GM18511 (cell line): ENCODE data around the gene ASPM.
"Not testable (repeated sequence)": the region's sequence is repeated elsewhere in the genome, so short reads cannot be mapped to it uniquely, and the experiment has no call there.

Experiments used
- ATAC-seq: cut with Tn5 transposase; IDR thresholded peaks from one replicate; pipeline ENCODE4 v1.9.1; 2021; ENCODE audit warnings: mild to moderate bottlenecking, moderate library complexity; ENCODE audit not compliant: unreplicated experiment

ASPM gene

GRCh38 chr1:197092491-197093023 lies 53.9 kb downstream of the ASPM start:
- no peak for ATAC-seq

DNA sequence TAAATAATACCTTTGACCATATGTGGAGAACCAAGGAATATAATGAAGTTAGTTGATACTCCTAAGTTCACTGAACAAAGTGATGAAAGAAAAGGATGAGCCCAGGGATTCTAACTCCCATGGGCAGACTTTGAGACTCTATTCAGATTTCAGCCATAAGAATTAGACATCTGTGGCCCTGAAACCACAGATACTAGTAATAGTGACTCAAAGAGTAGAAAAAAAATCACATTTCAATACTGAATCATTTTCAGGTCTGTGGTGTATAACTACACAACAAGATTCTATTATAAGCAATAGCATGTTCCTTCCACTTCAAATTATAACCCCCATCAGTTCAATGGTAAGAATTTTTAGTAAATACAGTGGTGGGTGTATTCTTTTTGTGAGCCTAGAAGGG lies 63.0 kb downstream of the ASPM start:
- no peak for ATAC-seq

DNA sequence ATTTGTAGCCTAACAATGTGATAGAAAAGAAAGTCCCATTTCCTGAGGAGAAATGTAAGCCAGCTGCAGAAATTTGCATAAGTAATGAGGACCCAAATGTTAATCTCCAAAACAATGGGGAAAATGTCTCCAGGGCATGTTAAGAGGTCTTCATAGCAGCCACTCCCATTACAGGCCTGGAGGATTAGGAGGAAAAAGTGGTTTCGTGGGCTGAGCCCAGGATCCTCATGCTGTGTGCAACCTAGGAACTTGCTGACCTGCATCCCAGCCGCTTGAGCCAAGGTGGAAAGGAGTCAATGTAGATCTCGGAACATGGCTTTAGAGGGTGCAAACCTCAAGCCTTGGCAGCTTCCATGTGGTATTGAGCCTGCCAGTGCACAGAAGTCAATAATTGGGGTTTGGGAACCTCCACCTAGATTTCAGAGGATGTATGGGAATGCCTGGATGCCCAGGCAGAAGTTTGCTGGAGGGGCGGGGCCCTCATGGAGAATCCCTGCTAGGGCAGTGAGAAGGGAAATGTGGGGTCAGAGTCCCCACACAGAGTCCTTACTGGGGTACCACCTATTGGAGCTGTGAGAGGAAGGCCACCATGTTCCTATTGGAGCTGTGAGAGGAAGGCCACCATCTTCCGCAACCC lies 65.2 kb downstream of the ASPM start:
- ATAC-seq, result no peak

- ATAC-seq, result no peak
Measured at GRCh38 chr1:197080323-197080722, 66.1 kb downstream of the ASPM start.

DNA sequence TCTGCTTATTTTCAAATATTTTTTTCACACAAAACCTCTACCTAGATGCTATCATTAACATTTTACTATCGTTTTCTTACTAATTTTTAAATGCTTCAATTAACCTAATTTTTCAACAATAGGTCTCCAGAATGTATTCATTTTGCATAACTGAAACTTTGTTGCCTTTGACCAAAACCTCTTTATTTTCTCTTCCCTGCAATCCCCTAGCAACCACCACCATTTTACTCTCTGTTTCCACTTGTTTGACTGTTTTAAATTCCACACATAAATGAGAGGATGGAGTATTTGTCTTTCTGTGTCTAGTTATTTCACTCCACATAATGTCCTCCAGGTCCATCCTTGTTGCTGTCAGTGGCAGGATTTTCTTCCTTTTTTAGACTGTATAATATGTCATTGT lies 69.9 kb downstream of the ASPM start:
- no peak for ATAC-seq

GRCh38 chr1:197073978-197074377 lies 72.5 kb downstream of the ASPM start:
- no peak for ATAC-seq

DNA sequence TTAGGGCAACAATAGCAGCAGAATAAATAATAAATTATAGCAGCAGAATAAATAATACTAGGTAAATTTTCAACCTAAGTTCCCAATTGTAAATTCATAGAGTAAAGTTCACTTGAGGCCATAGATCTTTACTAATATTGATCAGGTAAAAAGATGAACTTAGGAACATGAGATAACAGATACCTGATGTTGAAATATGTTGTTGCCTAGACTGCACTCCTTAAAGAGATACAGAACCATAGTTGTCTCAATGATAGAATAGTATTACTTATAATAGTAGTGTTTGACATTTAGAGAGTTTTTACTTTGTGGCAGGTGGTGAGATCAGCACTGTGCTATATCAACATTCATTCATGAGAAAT lies 79.0 kb downstream of the ASPM start:
- no peak for ATAC-seq

GRCh38 chr1:197066719-197067456 lies 79.6 kb downstream of the ASPM start, which contains the start of gene F13B:
Gene F13B (minus strand): TSS chr1:197067260. CDS start chr1:197067223, 37 bp downstream.
- ATAC-seq, result no peak

GRCh38 chr1:197066277-197066676 lies 80.2 kb downstream of the ASPM start:
- no peak for ATAC-seq

- ATAC-seq, result no peak
Measured at GRCh38 chr1:197065559-197065958, 80.9 kb downstream of the ASPM start.

GRCh38 chr1:197063212-197063611 lies 83.3 kb downstream of the ASPM start:
- ATAC-seq, result no peak

DNA sequence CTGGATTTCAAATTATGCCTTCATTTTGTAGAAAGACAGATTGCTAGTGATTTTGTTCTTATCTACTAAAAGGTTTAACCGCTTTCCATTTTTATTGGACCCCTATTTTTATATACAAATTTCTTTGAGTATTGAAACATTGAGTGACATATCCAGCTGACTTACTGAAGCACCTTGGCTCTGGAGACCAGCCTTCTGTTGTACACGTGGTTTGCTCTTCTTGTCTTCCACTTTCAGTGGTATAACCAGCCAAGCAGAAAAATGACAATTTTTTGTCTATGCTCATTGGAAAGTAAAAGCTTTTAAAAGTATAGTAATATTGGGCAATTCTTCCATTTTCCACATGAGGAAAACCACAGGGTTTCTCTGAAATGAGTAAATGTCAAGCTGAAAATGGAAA lies 83.8 kb downstream of the ASPM start:
- peak; percentile 95 for ATAC-seq

DNA sequence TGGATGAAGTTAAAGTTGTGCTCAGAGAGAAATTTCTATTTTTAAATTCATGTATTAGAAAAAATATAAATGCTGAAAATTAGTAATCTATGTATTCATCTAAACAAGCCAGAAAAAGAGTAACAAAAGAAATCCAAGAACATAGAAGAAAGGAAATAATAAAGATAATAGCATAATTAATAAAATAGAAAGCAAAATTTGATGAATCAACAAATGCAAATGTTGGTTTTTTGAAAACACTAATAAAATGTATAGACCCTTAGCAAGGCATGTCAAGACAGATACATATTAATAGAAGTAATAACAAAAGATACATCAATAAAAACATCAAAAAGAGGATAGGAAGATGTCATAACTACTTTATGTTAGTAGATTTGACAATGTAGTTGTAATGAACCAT lies 97.4 kb downstream of the ASPM start:
- no peak for ATAC-seq

- no peak for ATAC-seq
Measured at GRCh38 chr1:197042676-197043341, 103.7 kb downstream of the ASPM start.

- ATAC-seq, result peak; percentile 82
Measured at GRCh38 chr1:197041486-197042353, 104.7 kb downstream of the ASPM start.

DNA sequence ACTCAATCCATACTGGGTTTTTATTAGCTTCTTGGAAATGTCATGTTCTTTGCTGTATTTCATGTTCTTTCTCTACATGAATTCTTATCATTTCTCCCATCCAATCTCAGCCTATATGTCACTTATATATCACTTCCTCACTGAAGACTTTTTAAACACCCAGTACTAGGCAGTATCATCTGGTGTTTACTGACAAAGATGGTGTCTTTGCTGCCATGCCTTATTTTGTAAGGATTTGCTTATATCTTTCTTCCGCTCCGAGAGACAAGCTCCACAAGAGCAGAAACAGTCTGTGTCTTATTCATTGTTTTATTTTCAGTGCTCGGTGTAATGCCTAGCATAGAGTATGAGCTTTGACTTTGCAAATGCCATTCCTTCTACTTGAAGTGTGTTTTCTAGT lies 109.6 kb downstream of the ASPM start:
- no peak for ATAC-seq

DNA sequence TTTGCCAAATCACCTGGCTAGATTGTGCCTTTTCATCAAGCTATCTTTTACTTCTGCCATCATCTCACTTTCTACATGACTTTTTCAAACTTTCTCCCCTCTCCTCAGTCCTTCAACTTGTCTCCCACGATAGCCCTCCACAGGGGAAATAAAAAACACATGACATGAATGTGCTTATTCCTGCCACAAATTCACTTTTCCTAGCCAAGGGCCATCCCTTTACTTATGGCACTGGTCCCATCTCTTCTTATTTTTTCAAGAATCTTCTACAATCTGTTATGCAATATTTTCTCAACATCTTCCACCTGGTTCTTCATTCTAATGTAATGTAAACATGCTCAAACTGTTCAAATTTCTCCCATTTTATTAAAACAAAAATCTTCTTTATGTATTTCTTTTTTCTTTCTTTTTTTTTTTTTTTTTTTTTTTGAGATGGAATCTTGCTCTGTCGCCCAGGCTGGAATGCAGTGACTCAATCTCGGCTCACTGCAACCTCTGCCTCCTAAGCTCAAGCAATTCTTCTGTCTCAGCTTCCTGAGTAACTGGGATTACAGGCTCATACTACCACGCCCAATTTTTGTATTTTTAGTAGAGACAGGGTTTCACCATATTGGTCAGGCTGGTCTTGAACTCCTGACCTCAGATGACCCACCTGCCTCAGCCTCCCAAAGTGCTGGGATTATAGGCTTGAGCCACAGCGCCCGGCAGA lies 111.7 kb downstream of the ASPM start:
- ATAC-seq, result not testable (repeated sequence)
